ENCODE measurements around the gene RXRA. TPM values are rescaled to one million over a fixed set of nuclear protein-coding genes. Genes with fewer than 3 reads are reported as not detected.

The RXRA gene
- polyA plus RNA-seq, 3 donors = 15.8 to 91.0 (median 23.2) TPM

GRCh38 chr9:134435550-134436378 lies 109.5 kb downstream of the RXRA start:
- H3K27me3 ChIP-seq (ENCODE audit: control insufficient read depth in 2 of 2, insufficient read depth in 2 of 2, low read length in 2 of 2) = no peaks in the 10 kb centered on the region
- DNase-seq = no peak
- H3K9me3 ChIP-seq (replicated peaks in 1 of 2; ENCODE audit: control insufficient read depth in 1 of 2, insufficient read depth in 1 of 2, low read length in 2 of 2) = no peaks in the 10 kb centered on the region
- peaks cover 21 to 35% of the 10 kb centered on the region in 2 donors for H3K4me1 ChIP-seq (ENCODE audit: control insufficient read depth in 1 of 2, insufficient read depth in 2 of 2, low read length in 2 of 2)
- Mint-ChIP-seq H3K9me3 (no peaks in the 10 kb centered on the region), H3K27ac (peak overlapping the region in 1 of 7 donors; percentile 25), H3K4me3 (no peak overlapping the region), H3K27me3 (ENCODE audit: low read depth in 3 of 3) (peaks cover 0 to 5% (median 4%) of the 10 kb centered on the region in 3 donors), H3K36me3 (peaks cover 62 to 78% of the 10 kb centered on the region in 2 donors), H3K4me1 (peaks cover 24% of the 10 kb centered on the region)
- no peak overlapping the region for H3K9ac ChIP-seq (ENCODE audit: insufficient read depth, low read length, poor library complexity, severe bottlenecking)
- H3K27ac ChIP-seq (ENCODE audit: low read depth in 1 of 2, low read length in 2 of 2) = no peak overlapping the region
- no peak overlapping the region for H3K4me3 ChIP-seq (replicated peaks in 1 of 3; ENCODE audit: low read depth in 2 of 3, low read length in 3 of 3)
- 91% methylated on average over 17 of the region's 17 CpGs for WGBS (ENCODE audit: insufficient coverage)
- peaks cover 100% of the 10 kb centered on the region for H4K20me1 ChIP-seq (ENCODE audit: insufficient read depth, low read length)
- intact Hi-C loops (cut with micrococcal nuclease) = no loop called here
- peaks cover 4% of the 10 kb centered on the region for H3K79me2 ChIP-seq (ENCODE audit: insufficient read depth, low read length)
- no peak for TF ChIP-seq CTCF (IDR thresholded peaks at IDR 0.05)
- peaks cover 79 to 82% of the 10 kb centered on the region in 2 donors for H3K36me3 ChIP-seq (replicated peaks in 1 of 2; ENCODE audit: control insufficient read depth in 1 of 2, insufficient read depth in 2 of 2, low read length in 2 of 2)
- no peak overlapping the region for H3K4me2 ChIP-seq (replicated peaks; ENCODE audit: extremely low read depth, low read length, poor library complexity, severe bottlenecking)
- H2AFZ ChIP-seq (ENCODE audit: insufficient read depth, low read depth, low read length, poor library complexity, severe bottlenecking) = no peak overlapping the region

GRCh38 chr9:134436379-134436762 lies 110.1 kb downstream of the RXRA start:
- no peak for DNase-seq
- Histone ChIP-seq H4K20me1 (ENCODE audit: insufficient read depth, low read length) (peaks cover 100% of the 10 kb centered on the region), H3K27ac (ENCODE audit: low read depth in 1 of 2, low read length in 2 of 2) (no peak overlapping the region), H3K9me3 (replicated peaks in 1 of 2; ENCODE audit: control insufficient read depth in 1 of 2, insufficient read depth in 1 of 2, low read length in 2 of 2) (no peaks in the 10 kb centered on the region), H3K36me3 (replicated peaks in 1 of 2; ENCODE audit: control insufficient read depth in 1 of 2, insufficient read depth in 2 of 2, low read length in 2 of 2) (peaks cover 72 to 76% of the 10 kb centered on the region in 2 donors), H3K4me1 (ENCODE audit: control insufficient read depth in 1 of 2, insufficient read depth in 2 of 2, low read length in 2 of 2) (peaks cover 23 to 41% of the 10 kb centered on the region in 2 donors), H2AFZ (ENCODE audit: insufficient read depth, low read depth, low read length, poor library complexity, severe bottlenecking) (no peak overlapping the region), H3K9ac (ENCODE audit: insufficient read depth, low read length, poor library complexity, severe bottlenecking) (no peak overlapping the region), H3K79me2 (ENCODE audit: insufficient read depth, low read length) (no peaks in the 10 kb centered on the region), H3K27me3 (ENCODE audit: control insufficient read depth in 2 of 2, insufficient read depth in 2 of 2, low read length in 2 of 2) (no peaks in the 10 kb centered on the region), H3K4me3 (replicated peaks in 1 of 3; ENCODE audit: low read depth in 2 of 3, low read length in 3 of 3) (no peak overlapping the region), H3K4me2 (replicated peaks; ENCODE audit: extremely low read depth, low read length, poor library complexity, severe bottlenecking) (no peak overlapping the region)
- H3K4me1 Mint-ChIP-seq = peaks cover 30% of the 10 kb centered on the region
- peak overlapping the region in 2 of 7 donors; percentile 37 to 38 for H3K27ac Mint-ChIP-seq
- no peak for TF ChIP-seq CTCF (IDR thresholded peaks at IDR 0.05)
- no peaks in the 10 kb centered on the region for H3K9me3 Mint-ChIP-seq
- no peak overlapping the region for H3K4me3 Mint-ChIP-seq
- 92% methylated on average over 12 of the region's 12 CpGs for WGBS (ENCODE audit: insufficient coverage)
- H3K27me3 Mint-ChIP-seq (ENCODE audit: low read depth in 3 of 3) = peaks cover 0 to 8% (median 4%) of the 10 kb centered on the region in 3 donors
- intact Hi-C loops (cut with micrococcal nuclease) = no loop called here
- peaks cover 55 to 76% of the 10 kb centered on the region in 2 donors for H3K36me3 Mint-ChIP-seq
